Islet of Langerhans (tissue), 1 donor: ENCODE measurements around the gene NCOA1.
"Not testable (repeated sequence)": the region's sequence is repeated elsewhere in the genome, so short reads cannot be mapped to it uniquely, and the experiment has no call there.

Source experiments
- FAIRE-seq: peaks from one replicate; lab custom pipeline; 2011; peaks lifted over from hg19 to GRCh38; lab: Jason Lieb, UNC

Gene NCOA1

GRCh38 chr2:24540011-24540477, 49.0 kb downstream of the NCOA1 start:
- FAIRE-seq: no peak

DNA sequence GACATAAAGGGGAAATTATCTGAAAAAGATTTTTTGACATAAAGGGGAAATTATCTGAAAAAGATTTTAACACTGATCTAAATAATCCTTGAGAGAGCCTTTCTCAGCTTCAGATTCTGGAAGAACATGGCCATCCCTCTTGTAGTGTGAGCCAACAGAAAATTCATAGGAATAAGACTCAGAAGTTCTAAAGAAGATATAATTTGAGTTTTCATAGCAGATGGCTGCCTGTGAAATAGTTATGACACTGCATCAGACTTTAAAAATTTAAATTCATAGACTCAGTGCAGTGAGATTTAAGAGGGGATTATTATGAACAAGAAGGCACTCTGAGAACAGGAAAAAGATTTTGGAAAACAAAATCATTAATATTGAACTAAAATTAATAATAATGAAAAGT, 50.6 kb downstream of the NCOA1 start:
- FAIRE-seq: no peak

DNA sequence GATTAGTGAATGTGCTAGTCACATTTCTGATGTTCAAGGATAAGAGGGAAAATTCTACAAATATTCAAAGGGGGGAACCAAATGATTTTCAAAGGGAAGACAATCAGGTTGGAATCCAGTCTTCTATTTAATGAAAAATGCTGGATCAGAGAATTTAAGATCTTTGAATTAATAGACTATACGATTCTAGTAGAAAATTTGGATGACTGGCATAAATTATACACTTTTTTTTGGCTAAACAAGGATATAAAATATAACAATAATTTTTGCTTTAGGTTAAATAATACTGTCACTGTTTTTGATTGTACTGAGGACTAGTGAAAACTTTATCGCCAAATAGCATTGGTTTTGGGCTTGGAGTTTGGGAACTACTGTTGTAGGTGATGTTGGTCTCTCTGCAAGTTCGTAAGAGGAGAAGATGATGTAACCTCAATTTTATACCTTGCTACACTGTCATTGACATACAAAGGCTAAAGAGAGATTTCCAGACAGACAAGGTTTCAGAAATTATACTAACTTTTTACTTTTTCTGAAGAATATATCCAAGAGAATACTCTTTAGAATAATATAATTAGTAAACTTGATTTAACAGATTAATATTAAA, 51.3 kb downstream of the NCOA1 start:
- FAIRE-seq: no peak

GRCh38 chr2:24543252-24543651, 52.2 kb downstream of the NCOA1 start:
- no peak for FAIRE-seq

DNA sequence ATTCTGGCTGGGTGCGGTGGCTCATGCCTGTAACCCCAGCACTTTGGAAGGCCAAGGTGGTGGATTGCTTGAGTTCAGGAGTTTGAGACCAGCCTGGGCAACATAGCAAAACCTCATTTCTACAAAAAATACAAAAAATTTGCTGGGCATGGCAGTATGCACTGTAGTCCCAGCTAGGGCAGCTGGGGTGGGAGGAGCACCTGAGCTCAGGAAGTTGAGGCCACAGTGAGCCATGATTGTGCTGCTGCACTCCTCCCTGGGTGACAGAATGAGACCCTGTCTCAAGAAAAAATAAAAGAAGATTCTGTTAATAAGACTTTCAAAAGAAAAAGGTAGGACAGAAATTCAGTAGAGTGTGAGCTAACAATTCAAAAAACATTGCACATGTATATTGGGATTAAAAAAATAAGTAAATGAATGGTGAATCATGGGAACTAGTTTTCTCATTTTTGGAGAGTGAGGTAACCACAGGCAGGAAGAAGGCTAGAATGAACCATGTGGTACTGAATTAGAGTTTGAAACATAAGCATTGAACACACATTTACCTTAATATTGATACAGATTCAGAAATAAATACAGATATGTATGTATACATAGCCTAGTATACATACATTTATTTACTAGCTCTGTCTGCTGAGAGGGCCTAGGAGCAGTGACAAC, 53.5 kb downstream of the NCOA1 start:
- no peak for FAIRE-seq

DNA sequence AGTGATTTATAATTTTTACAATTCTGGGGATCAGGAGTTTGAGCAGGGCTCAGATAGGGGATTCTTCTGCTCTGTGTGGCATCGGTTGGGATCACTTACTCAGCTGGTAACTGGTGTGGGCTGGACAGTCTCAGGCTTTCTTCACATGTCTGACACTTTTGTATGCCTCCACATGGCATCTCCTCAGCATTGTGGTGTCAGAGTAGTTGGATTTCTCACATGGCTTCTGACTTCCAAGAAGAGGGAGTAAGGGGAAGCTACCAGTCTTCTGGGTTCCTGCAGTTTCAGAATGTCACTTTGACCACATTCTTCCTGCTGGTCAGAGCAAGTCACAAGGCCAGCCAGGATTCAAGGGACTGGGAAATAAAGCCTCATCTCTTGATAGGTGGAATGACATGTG, 55.6 kb downstream of the NCOA1 start:
- no peak for FAIRE-seq

- FAIRE-seq: no peak
Measured at GRCh38 chr2:24548058-24548457, 57.0 kb downstream of the NCOA1 start.

GRCh38 chr2:24550301-24550700, 59.2 kb downstream of the NCOA1 start:
- not testable (repeated sequence) for FAIRE-seq

DNA sequence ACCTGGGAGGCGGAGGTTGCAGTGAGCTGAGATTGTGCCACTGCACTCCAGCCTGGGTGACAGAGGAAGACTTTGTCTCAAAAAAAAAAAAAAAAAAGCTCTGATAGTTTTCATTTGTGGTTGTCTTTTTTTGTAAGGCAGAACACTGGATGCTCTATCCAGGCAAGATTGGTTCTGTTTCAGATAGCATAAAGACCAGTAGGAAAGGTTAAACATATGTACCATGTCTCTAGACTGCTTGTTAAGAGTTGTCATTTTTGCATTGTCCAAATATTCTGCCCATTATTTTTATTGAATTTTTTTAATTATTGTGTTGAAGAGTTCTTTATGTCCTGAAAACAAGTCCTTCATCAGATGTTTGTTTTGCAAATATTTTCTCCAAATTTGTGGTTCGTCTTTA, 60.0 kb downstream of the NCOA1 start:
- FAIRE-seq: no peak

DNA sequence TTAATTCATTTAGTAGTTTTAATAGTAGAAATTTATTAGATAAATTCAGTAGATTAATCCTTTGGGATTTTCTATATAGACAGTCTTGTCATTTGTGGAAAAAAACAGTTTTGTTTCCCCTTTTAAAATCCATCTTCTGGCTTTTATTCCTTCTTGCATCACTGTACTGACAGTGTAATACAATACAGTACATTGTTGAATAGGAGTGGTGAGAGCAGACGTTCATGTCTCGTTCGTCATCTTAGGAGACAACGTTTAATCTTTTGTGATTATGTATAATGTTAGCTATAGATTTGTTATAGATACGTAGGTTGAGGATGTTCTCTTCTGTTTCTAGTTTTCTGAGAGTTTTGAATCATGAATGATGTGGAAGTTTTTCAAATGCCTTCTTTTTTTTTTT, 61.8 kb downstream of the NCOA1 start:
- FAIRE-seq: no peak

- no peak for FAIRE-seq
Measured at GRCh38 chr2:24558781-24559472, 67.9 kb downstream of the NCOA1 start.

GRCh38 chr2:24559473-24560113, 68.5 kb downstream of the NCOA1 start:
- no peak for FAIRE-seq

GRCh38 chr2:24565537-24565936, 74.5 kb downstream of the NCOA1 start:
- FAIRE-seq: no peak

DNA sequence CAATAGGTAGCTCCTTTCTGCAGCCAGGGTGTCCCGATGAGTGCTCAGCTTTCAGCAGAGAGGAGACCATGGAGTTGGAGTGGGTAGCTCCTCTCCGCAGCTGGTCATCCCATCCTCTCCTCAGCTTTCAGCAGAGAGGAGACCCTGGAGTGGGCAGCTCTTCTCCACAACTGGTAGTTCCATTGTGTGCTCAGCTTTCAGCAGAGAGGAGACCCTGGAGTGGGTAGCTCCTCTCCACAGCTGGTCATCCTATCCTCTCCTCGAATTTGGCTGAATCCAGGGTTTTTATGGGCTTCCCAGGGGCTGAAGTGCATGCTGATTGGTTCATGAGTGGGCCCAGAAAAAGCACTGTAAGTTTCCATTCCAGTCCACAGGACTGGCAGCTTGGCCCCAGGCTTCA, 75.2 kb downstream of the NCOA1 start:
- no peak for FAIRE-seq

DNA sequence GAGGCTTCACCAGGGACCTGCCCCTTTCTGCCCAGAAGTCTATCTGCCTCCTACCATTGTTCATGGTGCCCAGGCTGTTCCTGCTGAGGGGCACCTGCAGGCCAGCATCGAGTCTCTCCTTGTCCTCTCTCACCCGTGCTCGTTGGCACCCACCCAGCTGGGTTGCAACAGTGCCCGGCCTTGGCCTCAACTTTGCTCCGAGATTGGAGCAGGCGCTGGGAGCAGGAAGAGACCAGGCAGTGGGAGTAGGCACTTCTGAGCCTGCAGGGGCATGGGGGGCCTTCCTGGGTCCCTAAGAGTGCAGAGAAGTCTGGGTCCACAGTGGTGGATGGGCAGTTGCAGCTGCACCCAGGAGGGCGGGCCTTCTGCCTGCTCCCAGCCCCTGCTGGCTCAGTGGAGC, 75.6 kb downstream of the NCOA1 start:
- FAIRE-seq: no peak

DNA sequence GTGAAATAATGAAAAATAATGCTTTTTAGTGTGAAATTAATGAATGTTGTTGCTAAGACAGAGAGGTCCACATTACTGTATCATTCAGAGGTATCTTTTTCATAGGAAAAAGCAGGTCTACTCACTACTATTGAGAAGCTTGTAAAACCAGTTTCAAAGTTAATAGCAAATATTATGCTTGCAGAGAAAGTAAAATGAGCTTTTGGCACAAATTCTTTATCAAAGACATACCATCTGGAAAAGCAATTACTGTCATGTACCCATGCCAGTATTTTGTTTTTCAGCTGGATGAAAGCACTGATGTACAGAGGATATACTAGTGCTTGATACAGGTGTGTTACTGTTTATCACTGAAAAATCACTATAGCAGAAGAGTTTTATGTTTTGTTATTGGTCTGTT, 77.5 kb downstream of the NCOA1 start:
- no peak for FAIRE-seq

GRCh38 chr2:24569565-24569964, 78.5 kb downstream of the NCOA1 start:
- FAIRE-seq: not testable (repeated sequence)

DNA sequence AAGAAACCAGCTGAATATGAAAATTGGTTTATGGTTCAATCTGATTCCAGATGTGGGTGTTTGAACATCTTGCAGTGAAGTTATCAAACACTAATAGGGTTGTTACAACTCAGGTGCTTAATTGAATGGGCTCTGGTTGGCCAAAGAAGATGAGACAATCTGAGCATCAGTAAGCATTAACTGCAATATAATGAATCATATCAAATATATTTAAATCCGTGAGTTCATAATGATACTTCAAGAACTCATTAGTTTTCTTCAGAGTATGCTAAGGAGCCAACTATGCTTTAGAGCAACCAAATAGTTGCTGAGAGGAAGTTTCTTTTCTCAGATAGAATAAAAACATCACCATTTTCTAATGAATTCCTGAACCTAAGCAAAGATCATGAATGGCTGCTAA, 79.2 kb downstream of the NCOA1 start:
- no peak for FAIRE-seq

DNA sequence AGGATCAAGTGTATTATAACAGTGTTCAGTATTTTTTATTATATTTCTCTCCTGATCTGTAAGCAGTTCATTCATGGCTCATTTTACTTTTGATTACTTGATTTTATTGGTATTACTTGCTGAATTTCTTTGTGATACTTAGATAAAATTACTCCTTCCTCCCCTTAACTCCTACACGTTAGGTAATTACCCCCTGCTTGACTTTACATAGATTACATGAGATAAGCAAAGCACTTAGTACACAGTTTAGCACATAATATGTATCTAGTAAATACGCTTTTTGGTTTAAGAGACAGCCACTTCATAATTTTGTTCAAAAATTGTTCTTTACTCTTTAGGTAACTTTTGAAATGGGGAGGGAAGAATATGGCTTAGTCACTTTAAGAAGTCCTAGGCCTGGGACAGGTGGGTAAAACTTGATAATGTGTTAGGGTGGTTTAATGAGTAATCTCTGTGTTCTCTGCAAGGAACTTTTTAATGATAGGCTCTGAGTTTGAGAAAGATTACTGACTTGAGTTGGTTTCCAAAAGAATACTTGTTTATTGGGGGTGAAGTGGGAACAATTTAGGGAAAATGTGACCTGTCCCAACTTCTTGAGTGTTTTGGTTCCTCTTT, 80.9 kb downstream of the NCOA1 start:
- no peak for FAIRE-seq

DNA sequence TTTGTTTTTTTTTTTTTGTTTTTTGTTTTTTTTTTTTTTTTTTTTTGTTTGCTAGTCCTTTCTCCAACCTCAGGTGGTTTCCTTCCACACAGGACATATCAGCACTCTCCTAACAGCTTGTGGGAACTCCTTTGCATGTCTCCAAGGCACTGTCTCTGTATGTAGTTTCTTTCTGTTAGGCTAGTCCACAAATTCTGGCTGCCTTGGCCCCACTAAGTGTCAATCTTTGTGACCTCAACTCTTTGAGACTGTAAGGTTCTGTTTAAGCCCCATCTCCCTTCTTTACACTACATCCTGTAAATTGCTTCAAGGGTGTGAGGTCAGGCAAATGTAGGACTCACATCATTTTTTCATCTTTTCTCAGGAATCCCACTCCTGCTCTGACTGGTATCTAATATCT, 85.1 kb downstream of the NCOA1 start:
- no peak for FAIRE-seq

- no peak for FAIRE-seq
Measured at GRCh38 chr2:24576617-24577016, 85.6 kb downstream of the NCOA1 start.

DNA sequence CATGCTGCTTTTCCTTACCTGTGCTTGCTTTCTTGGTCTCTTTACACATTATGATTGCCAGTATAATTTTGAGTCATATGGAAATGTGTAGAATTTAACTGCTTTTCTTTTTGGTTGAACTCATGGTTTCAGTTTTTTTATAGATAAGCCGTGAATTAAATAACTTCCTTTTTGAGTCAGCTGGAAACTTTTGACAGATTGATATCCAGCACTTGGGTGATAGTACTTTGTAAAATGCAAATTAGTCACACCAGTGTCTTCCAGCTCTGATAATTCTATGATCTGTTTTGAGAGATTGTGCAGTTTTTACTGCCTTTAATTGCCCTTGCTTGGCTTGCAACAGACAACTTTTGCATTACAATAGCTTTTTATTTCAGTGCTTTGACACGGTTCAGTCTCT, 86.4 kb downstream of the NCOA1 start:
- FAIRE-seq: no peak
